Gastrocnemius medialis (tissue), 4 donors: Measurements from ENCODE around the gene TMEM129.

Source experiments
- CTCF ChIP-seq, 5 experiments: fragments of 450-650 bp in 3 of 5; fragments of 200-600 bp in 2 of 5; sonication (generic) in 2 of 5; IDR thresholded peaks in 4 of 5; conservative IDR thresholded peaks in 1 of 5; 1 replicate in 4 of 5; 2 replicates in 1 of 5; pipeline ENCODE4 v1.5.1; 2016 to 2019; ENCODE audit warnings: antibody characterized with exemption in 5 of 5, mild to moderate bottlenecking in 3 of 5, moderate library complexity in 3 of 5
- POLR2A ChIP-seq, 2 donors: fragments of 450-650 bp; IDR thresholded peaks; one replicate each; pipeline ENCODE4 v1.6.1; 2017; ENCODE audit warnings: antibody characterized with exemption in 2 of 2, mild to moderate bottlenecking in 2 of 2, moderate library complexity in 2 of 2

- TF ChIP-seq CTCF (IDR thresholded peaks at IDR 0.05 in 4 of 5, conservative IDR thresholded peaks at IDR 0.05 in 1 of 5): no peak
- no peak for TF ChIP-seq POLR2A (IDR thresholded peaks at IDR 0.05)
These were observed 53.9 kb downstream of the TMEM129 start for GRCh38 chr4:1667273-1667672.
